ENCODE data around the gene KRTAP9-2. TPM values are rescaled to one million over a fixed set of nuclear protein-coding genes. Genes with fewer than 3 reads are reported as not detected.

Gene KRTAP9-2
- total RNA-seq, 1 donor from 2014 or later, result not detected

Other genes starting within 250 kb of the KRTAP9-2 start
- not detected in 2 replicates for gene KRT40, start 242.3 kb upstream of the KRTAP9-2 start, total RNA-seq
- not detected in 2 replicates for gene KRTAP3-3, start 232.5 kb upstream of the KRTAP9-2 start, total RNA-seq
- gene KRTAP3-2, start 226.7 kb upstream of the KRTAP9-2 start, total RNA-seq, result not detected in 2 replicates
- not detected in 2 replicates for gene KRTAP3-1, start 217.5 kb upstream of the KRTAP9-2 start, total RNA-seq
- not detected in 2 replicates for gene KRTAP1-5, start 199.4 kb upstream of the KRTAP9-2 start, total RNA-seq
- gene KRTAP1-4, start 196.5 kb upstream of the KRTAP9-2 start, total RNA-seq, result not detected in 2 replicates
- not detected in 2 replicates for gene KRTAP1-3, start 191.8 kb upstream of the KRTAP9-2 start, total RNA-seq
- gene KRTAP1-1, start 185.2 kb upstream of the KRTAP9-2 start, total RNA-seq, result not detected in 2 replicates
- not detected in 2 replicates for gene KRTAP2-1, start 179.3 kb upstream of the KRTAP9-2 start, total RNA-seq
- gene KRTAP2-2, start 171.4 kb upstream of the KRTAP9-2 start, total RNA-seq, result not detected in 2 replicates
- not detected in 2 replicates for gene KRTAP2-3, start 166.5 kb upstream of the KRTAP9-2 start, total RNA-seq
- gene KRTAP2-4, start 160.8 kb upstream of the KRTAP9-2 start, total RNA-seq, result not detected in 2 replicates
- gene KRTAP4-7, start 142.5 kb upstream of the KRTAP9-2 start, total RNA-seq, result not detected in 2 replicates
- gene KRTAP4-8, start 128.5 kb upstream of the KRTAP9-2 start, total RNA-seq, result not detected in 2 replicates
- not detected in 2 replicates for gene KRTAP4-16, start 124.4 kb upstream of the KRTAP9-2 start, total RNA-seq
- not detected in 2 replicates for gene KRTAP4-9, start 121.3 kb upstream of the KRTAP9-2 start, total RNA-seq
- not detected in 2 replicates for gene KRTAP4-11, start 108.3 kb upstream of the KRTAP9-2 start, total RNA-seq
- not detected in 2 replicates for gene KRTAP4-12, start 102.5 kb upstream of the KRTAP9-2 start, total RNA-seq
- gene KRTAP4-6, start 86.1 kb upstream of the KRTAP9-2 start, total RNA-seq, result not detected in 2 replicates
- gene KRTAP4-5, start 76.8 kb upstream of the KRTAP9-2 start, total RNA-seq, result not detected in 2 replicates
- not detected in 2 replicates for gene KRTAP4-4, start 65.9 kb upstream of the KRTAP9-2 start, total RNA-seq
- not detected in 2 replicates for gene KRTAP4-3, start 58.4 kb upstream of the KRTAP9-2 start, total RNA-seq
- not detected in 2 replicates for gene KRTAP4-2, start 48.4 kb upstream of the KRTAP9-2 start, total RNA-seq
- not detected in 2 replicates for gene KRTAP4-1, start 41.7 kb upstream of the KRTAP9-2 start, total RNA-seq
- not detected in 2 replicates for gene KRTAP9-1, start 36.8 kb upstream of the KRTAP9-2 start, total RNA-seq
- gene KRTAP9-3, start 5.8 kb downstream of the KRTAP9-2 start, total RNA-seq, result not detected in 2 replicates
- gene KRTAP9-8, start 11.4 kb downstream of the KRTAP9-2 start, total RNA-seq, result not detected in 2 replicates
- gene KRTAP9-4, start 23.0 kb downstream of the KRTAP9-2 start, total RNA-seq, result not detected in 2 replicates
- not detected in 2 replicates for gene KRTAP9-9, start 28.7 kb downstream of the KRTAP9-2 start, total RNA-seq
- gene KRTAP9-6, start 38.7 kb downstream of the KRTAP9-2 start, total RNA-seq, result not detected in 2 replicates
- gene KRTAP9-7, start 49.0 kb downstream of the KRTAP9-2 start, total RNA-seq, result not detected in 2 replicates
- gene KRTAP29-1, start 76.2 kb downstream of the KRTAP9-2 start, total RNA-seq, result not detected in 2 replicates
- gene KRTAP16-1, start 82.7 kb downstream of the KRTAP9-2 start, total RNA-seq, result not detected in 2 replicates
- not detected in 2 replicates for gene KRTAP17-1, start 89.1 kb downstream of the KRTAP9-2 start, total RNA-seq
- gene KRT33A, start 124.2 kb downstream of the KRTAP9-2 start, total RNA-seq, result not detected in 2 replicates
- not detected in 2 replicates for gene KRT33B, start 143.2 kb downstream of the KRTAP9-2 start, total RNA-seq
- gene KRT34, start 155.7 kb downstream of the KRTAP9-2 start, total RNA-seq, result not detected in 2 replicates
- not detected in 2 replicates for gene KRT31, start 171.0 kb downstream of the KRTAP9-2 start, total RNA-seq
- gene KRT37, start 197.9 kb downstream of the KRTAP9-2 start, total RNA-seq, result not detected in 2 replicates
- not detected in 2 replicates for gene KRT38, start 214.3 kb downstream of the KRTAP9-2 start, total RNA-seq
- gene KRT32, start 240.7 kb downstream of the KRTAP9-2 start, total RNA-seq, result not detected in 2 replicates

All from T-helper 2 cell treated with Interferon-gamma antibody and Interleukin-4, amounts not matched to agents 100 ng/mL and 5 ng/mL, for 36 hours (primary cell).